T-cell (primary cell): Measurements from ENCODE around the gene MAPK9. TPM values are rescaled to one million over a fixed set of nuclear protein-coding genes. Genes with fewer than 3 reads are reported as not detected.

Experiments used
- ATAC-seq, 4 experiments: fragments of 200-7000 bp in 3 of 4; fragments of 150-1000 bp in 1 of 4; cut with Tn5 transposase; replicated peaks in 1 of 4; 1 replicate in 3 of 4; 2 replicates in 1 of 4; pipeline ENCODE4 v1.10.0; 2021; ENCODE audit warnings: moderate library complexity in 3 of 4, mild to moderate bottlenecking in 2 of 4, moderate number of reproducible peaks in 1 of 4
- CTCF ChIA-PET, 2 donors: fragments of 300-600 bp; sonication (Branson Sonifier 250); formaldehyde crosslinking; loops; one replicate each; lab custom pipeline; 2022; ENCODE audit warnings: antibody characterized with exemption in 2 of 2; lab: Charles Lee
- POLR2A ChIA-PET, 2 donors: fragments of 300-600 bp; sonication (Branson Sonifier 250); formaldehyde crosslinking; loops; one replicate each; lab custom pipeline; 2022; ENCODE audit warnings: antibody characterized with exemption in 2 of 2; lab: Charles Lee
- DNase-seq, 35 experiments: peaks; one replicate each; pipeline versions ENCODE4 v3.0.0 to v3.0.0-alpha.2; 2013 to 2023
- H3K27ac ChIP-seq: one replicate; pipeline ENCODE4 v1.5.1; 2013; ENCODE audit warnings: low read length
- H3K27me3 ChIP-seq, 2 experiments: replicated peaks in 1 of 2; 1 replicate in 1 of 2; 2 replicates in 1 of 2; pipeline versions ENCODE4 v1.6.1 to v1.7.0; 2013; ENCODE audit warnings: low read length in 1 of 2, mixed read lengths in 1 of 2; ENCODE audit not compliant: control insufficient read depth in 2 of 2, insufficient read depth in 2 of 2; ENCODE audit errors: extremely low read depth in 1 of 2
- H3K36me3 ChIP-seq, 2 donors: 1 replicate in 1 of 2; 2 replicates in 1 of 2; pipeline versions ENCODE4 v1.6.1 to v1.7.0; 2013; ENCODE audit warnings: low read length in 1 of 2; ENCODE audit not compliant: control insufficient read depth in 2 of 2, insufficient read depth in 1 of 2; ENCODE audit errors: extremely low read depth in 1 of 2
- H3K4me1 ChIP-seq, 2 experiments: 1 replicate in 1 of 2; 2 replicates in 1 of 2; pipeline versions ENCODE4 v1.6.1 to v1.7.0; 2013; ENCODE audit warnings: low read length in 2 of 2, mixed read lengths in 1 of 2; ENCODE audit not compliant: insufficient read depth in 2 of 2, control insufficient read depth in 1 of 2; ENCODE audit errors: extremely low read depth in 1 of 2
- H3K4me3 ChIP-seq, 2 donors: 1 replicate in 1 of 2; 2 replicates in 1 of 2; pipeline versions ENCODE4 v1.5.1 to v1.7.0; 2013; ENCODE audit warnings: mild to moderate bottlenecking in 2 of 2, low read length in 1 of 2, moderate library complexity in 1 of 2; ENCODE audit not compliant: control insufficient read depth in 1 of 2; ENCODE audit errors: extremely low read depth in 1 of 2
- H3K9me3 ChIP-seq: 2 replicates; pipeline ENCODE4 v1.7.0; 2013
- H3K27ac Mint-ChIP-seq, 2 donors: one replicate each; pipeline ENCODE4 v1.8.0; 2020 to 2021; ENCODE audit warnings: mild to moderate bottlenecking in 2 of 2, mixed read lengths in 2 of 2
- H3K27me3 Mint-ChIP-seq, 2 donors: one replicate each; pipeline ENCODE4 v1.8.0; 2021 to 2022; ENCODE audit warnings: mixed read lengths in 2 of 2
- H3K36me3 Mint-ChIP-seq: one replicate; pipeline ENCODE4 v1.8.0; 2021; ENCODE audit warnings: mixed read lengths
- H3K4me1 Mint-ChIP-seq, 3 donors: one replicate each; pipeline ENCODE4 v1.8.0; 2020 to 2022; ENCODE audit warnings: mixed read lengths in 3 of 3, mild to moderate bottlenecking in 1 of 3
- H3K4me3 Mint-ChIP-seq, 3 donors: one replicate each; pipeline ENCODE4 v1.8.0; 2020 to 2022; ENCODE audit warnings: mild to moderate bottlenecking in 3 of 3, mixed read lengths in 3 of 3, moderate library complexity in 3 of 3
- H3K9me3 Mint-ChIP-seq, 3 donors: one replicate each; pipeline ENCODE4 v1.8.0; 2020 to 2022; ENCODE audit warnings: mixed read lengths in 3 of 3
- WGBS: methylation state at CpG from one replicate; pipeline ENCODE4 v1.1.5; 2013; ENCODE audit warnings: missing lambda C conversion rate; ENCODE audit not compliant: insufficient coverage; 5-methylcytosine and 5-hydroxymethylcytosine counted together
- total RNA-seq, 35 experiments: library from RNA in 6 of 35; stranded (reverse) in 6 of 35; fragments of 120-200 nt in 1 of 35; gene quantifications; one replicate each; pipeline versions ENCODE4 v1.2.1 to v1.2.4 and lab custom pipeline; 2013 to 2026

Gene MAPK9
- total RNA-seq, 5 donors from 2014 or later (not counting 1 experiment from before 2014, with no cell fraction given): 28.3 to 35.8 (median 32.5) TPM

DNA sequence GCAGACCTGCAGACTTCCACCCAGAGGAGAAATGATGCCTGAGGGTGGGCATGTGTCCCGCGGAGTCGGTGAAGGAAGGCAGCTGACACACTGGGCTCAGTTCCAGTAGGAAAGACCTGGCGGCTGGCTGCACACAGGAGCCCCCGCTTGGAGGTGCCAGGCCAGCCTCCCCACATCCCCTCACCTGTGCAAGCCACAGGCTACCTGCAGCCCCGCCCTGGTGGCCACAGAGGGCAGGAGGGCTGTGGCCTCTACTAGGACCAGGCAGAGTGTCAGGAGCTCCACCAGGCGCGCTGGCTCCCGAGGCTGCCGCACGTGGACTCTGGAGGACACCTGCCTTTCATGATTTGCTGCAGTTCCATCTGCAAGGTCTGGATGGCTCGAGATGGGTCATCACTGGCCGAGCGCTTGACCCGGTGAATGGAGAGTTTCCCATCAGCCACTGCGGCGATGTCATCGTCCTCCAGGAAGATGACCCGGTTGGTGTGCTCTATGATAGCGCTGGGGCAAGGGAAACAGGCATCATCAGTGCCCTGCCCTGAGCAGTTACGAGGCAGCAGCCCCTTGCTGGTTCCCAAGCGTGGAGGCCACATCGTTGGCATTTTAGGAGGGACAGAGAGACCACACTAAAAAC, 26.7 kb upstream of the MAPK9 start:
- Mint-ChIP-seq H3K27me3 (peaks cover 3 to 8% of the 10 kb centered on the region in 2 donors), H3K4me1 (no peaks in the 10 kb centered on the region), H3K36me3 (no peaks in the 10 kb centered on the region), H3K4me3 (no peak overlapping the region), H3K27ac (no peak overlapping the region), H3K9me3 (no peaks in the 10 kb centered on the region)
- 82% methylated on average over 20 of the region's 23 CpGs for whole genome bisulfite sequencing
- no peaks in the 10 kb centered on the region for H3K36me3 ChIP-seq
- H3K27ac ChIP-seq: no peak overlapping the region
- peaks cover 0 to 21% of the 10 kb centered on the region in 2 experiments for H3K27me3 ChIP-seq
- ChIA-PET CTCF (interaction anchor here (0.9 to 1.6 kb wide), 2 partner anchors 10 to 12 kb away, joined by 3 to 9 read pairs; no protein-coding TSS in a partner anchor), POLR2A (no interaction called here)
- no peaks in the 10 kb centered on the region for H3K9me3 ChIP-seq
- no peaks in the 10 kb centered on the region for H3K4me1 ChIP-seq
- no peak for ATAC-seq
- H3K4me3 ChIP-seq: no peak overlapping the region
- no peak for DNase-seq

DNA sequence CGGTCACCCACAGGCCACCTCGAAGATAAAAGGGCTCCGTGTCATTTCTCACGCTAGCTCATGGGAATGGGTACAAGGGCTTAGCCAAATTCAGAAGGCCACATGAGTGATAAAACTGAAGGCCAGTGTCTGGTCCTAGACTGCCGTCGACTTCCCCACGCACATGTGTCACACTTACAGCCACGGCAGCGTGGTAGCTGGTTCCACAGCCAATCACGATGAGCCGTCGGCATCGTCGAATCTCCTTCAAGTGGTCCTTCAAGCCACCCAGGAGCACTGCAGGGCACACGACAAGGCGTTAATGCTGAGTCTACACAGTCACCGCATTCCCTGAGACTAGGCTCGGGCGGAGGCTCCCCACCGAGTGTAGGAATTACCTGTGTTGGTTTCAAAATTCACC, 24.7 kb upstream of the MAPK9 start:
- no peak overlapping the region for H3K27ac ChIP-seq
- Mint-ChIP-seq H3K4me3 (no peak overlapping the region), H3K27ac (no peak overlapping the region), H3K9me3 (no peaks in the 10 kb centered on the region), H3K4me1 (no peaks in the 10 kb centered on the region), H3K27me3 (peaks cover 3 to 8% of the 10 kb centered on the region in 2 donors), H3K36me3 (no peaks in the 10 kb centered on the region)
- no peak for DNase-seq
- ATAC-seq: no peak
- H3K27me3 ChIP-seq: peaks cover 0 to 21% of the 10 kb centered on the region in 2 experiments
- 90% methylated on average over 20 of the region's 20 CpGs for WGBS
- no peaks in the 10 kb centered on the region for H3K36me3 ChIP-seq
- no peaks in the 10 kb centered on the region for H3K9me3 ChIP-seq
- H3K4me1 ChIP-seq: no peaks in the 10 kb centered on the region
- no peak overlapping the region for H3K4me3 ChIP-seq
- ChIA-PET POLR2A (no interaction called here), CTCF (interaction anchor here in 1 of 2 donors (1.7 to 4.3 kb wide), 2 partner anchors 12 to 23 kb away, joined by 3 to 30 read pairs; no protein-coding TSS in a partner anchor)

DNA sequence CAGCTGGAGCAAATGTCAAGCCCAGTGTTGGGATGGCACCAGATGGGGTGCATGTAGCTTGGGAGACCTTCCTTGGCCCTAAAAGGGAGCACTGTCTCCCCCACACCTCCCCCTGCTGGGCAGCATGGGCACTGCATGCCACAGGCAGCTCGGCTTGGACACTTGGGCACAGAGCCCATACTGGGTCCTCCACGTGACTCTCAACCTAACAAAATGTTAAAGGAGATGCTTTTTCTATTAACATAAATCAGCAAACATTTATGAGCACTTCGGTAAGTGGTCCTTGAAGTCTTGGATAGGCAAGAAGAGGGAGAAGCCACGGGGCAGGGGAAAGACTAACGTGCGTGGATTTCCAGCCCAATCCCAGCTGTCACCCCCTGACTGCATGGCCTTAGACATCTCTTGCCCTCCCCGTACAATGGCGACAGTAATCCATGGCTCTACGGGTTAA, 23.9 kb upstream of the MAPK9 start:
- peaks cover 0 to 24% of the 10 kb centered on the region in 2 experiments for H3K27me3 ChIP-seq
- no peak overlapping the region for H3K27ac ChIP-seq
- POLR2A ChIA-PET: no interaction called here
- H3K27ac Mint-ChIP-seq: peak overlapping the region in 1 of 2 donors; percentile 11
- H3K4me3 Mint-ChIP-seq: no peak overlapping the region
- H3K27me3 Mint-ChIP-seq: peaks cover 3 to 8% of the 10 kb centered on the region in 2 donors
- DNase-seq (peak in 34 of 35 experiments; percentile 42 to 82 (median 65)), ATAC-seq (peak; percentile 59 to 82 (median 78))
- no peaks in the 10 kb centered on the region for H3K36me3 Mint-ChIP-seq
- no peaks in the 10 kb centered on the region for H3K36me3 ChIP-seq
- no peaks in the 10 kb centered on the region for H3K4me1 ChIP-seq
- 65% methylated on average over 3 of the region's 9 CpGs for WGBS
- H3K9me3 ChIP-seq: no peaks in the 10 kb centered on the region
- no peaks in the 10 kb centered on the region for H3K4me1 Mint-ChIP-seq
- CTCF ChIA-PET: interaction anchor here (1.0 to 4.3 kb wide), 4 partner anchors 13 to 22 kb away, joined by 3 to 30 read pairs (median 4); no protein-coding TSS in a partner anchor
- no peaks in the 10 kb centered on the region for H3K9me3 Mint-ChIP-seq
- H3K4me3 ChIP-seq: no peak overlapping the region

DNA sequence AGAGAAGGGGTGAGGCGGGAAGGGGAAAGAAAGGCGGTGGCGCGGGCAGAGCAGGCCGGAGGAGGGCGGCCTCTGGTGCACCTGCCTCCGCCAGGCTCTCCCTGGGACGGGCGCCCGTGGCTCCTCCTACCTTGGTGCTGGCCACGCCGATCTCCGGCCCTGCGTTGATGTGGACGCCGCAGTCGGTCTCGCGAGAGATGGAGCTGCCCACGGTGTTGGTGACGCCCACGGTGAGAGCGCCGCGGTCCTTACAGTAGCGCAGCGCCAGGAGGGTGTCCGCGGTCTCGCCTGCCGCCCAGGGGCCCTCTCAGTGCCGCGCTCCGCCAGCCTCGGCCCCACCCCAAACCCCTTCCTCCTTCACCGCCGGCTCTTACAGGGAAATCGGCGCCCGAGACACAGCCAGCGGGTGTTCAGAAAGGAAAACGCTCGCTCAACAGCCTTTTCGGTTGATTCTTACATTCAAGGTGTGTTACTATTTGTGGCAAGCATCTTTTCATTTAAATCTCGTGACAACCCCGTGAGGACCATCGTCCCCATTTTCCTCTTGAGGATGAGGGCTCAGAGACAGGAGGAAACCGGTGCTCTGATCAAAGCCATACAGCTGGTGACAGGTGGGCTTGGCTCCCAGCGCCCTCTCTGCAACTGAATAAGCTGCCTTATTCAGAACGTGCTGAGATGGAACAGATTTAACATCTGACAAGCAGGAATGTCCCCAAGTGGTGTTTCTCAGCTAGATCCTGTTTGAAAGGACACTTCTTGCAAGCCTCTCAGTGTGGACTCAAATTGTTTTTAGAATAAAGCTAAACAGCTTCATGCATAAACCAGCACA, 22.0 kb upstream of the MAPK9 start:
- H3K4me1 Mint-ChIP-seq: no peaks in the 10 kb centered on the region
- ATAC-seq (peak; percentile 68 to 87 (median 79)), DNase-seq (peak in 15 of 35 experiments; percentile 3 to 61 (median 36))
- H3K36me3 ChIP-seq: no peaks in the 10 kb centered on the region
- POLR2A ChIA-PET: no interaction called here
- H3K9me3 ChIP-seq: no peaks in the 10 kb centered on the region
- peaks cover 0 to 24% of the 10 kb centered on the region in 2 experiments for H3K27me3 ChIP-seq
- H3K4me1 ChIP-seq: no peaks in the 10 kb centered on the region
- H3K27me3 Mint-ChIP-seq: peaks cover 3 to 6% of the 10 kb centered on the region in 2 donors
- peak overlapping the region; percentile 17 to 64 (median 49) for H3K4me3 Mint-ChIP-seq
- peak overlapping the region in 1 of 2 donors; percentile 48 for H3K27ac Mint-ChIP-seq
- CTCF ChIA-PET: interaction anchor here (0.6 to 4.3 kb wide), 3 partner anchors 15 to 121 kb away, joined by 4 to 30 read pairs (median 5); no protein-coding TSS in a partner anchor
- H3K27ac ChIP-seq: no peak overlapping the region
- WGBS: 82% methylated on average over 40 of the region's 50 CpGs
- H3K4me3 ChIP-seq: peak overlapping the region in 1 of 2 donors; percentile 66
- H3K9me3 Mint-ChIP-seq: no peaks in the 10 kb centered on the region
- no peaks in the 10 kb centered on the region for H3K36me3 Mint-ChIP-seq

DNA sequence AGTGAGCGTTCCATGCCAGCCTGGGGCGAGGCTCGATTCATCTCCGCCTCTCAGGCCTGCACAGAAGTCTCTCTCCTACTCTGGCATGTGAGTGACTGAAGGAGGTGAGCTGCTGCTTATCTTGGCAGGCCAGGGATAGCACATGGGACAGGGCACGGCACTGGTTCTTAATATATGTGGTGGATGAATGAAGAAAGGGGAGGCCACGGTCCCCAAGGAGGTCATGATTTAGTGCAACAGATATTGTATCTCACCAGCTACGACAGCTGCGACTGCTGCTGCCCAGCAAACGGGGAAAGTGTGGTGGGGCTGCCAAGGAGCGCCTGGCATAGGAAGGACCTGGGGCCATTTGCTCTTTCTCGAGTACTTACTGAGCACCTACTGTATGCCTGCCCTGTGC, 19.3 kb upstream of the MAPK9 start:
- Histone ChIP-seq H3K4me1 (no peaks in the 10 kb centered on the region), H3K9me3 (no peaks in the 10 kb centered on the region), H3K4me3 (no peak overlapping the region), H3K27me3 (peaks cover 0 to 9% of the 10 kb centered on the region in 2 experiments), H3K27ac (no peak overlapping the region), H3K36me3 (no peaks in the 10 kb centered on the region)
- no peaks in the 10 kb centered on the region for H3K4me1 Mint-ChIP-seq
- H3K36me3 Mint-ChIP-seq: no peaks in the 10 kb centered on the region
- ChIA-PET CTCF (no interaction called here), POLR2A (interaction anchor here in 1 of 2 donors (0.5 kb wide), 1 partner anchor 11 kb away, joined by 5 read pairs; no protein-coding TSS in a partner anchor)
- H3K4me3 Mint-ChIP-seq: peak overlapping the region in 1 of 3 donors; percentile 35
- WGBS: 89% methylated on average over 9 of the region's 11 CpGs
- no peak overlapping the region for H3K27ac Mint-ChIP-seq
- DNase-seq (no peak), ATAC-seq (no peak)
- H3K27me3 Mint-ChIP-seq: peaks cover 0 to 6% of the 10 kb centered on the region in 2 donors
- no peaks in the 10 kb centered on the region for H3K9me3 Mint-ChIP-seq

DNA sequence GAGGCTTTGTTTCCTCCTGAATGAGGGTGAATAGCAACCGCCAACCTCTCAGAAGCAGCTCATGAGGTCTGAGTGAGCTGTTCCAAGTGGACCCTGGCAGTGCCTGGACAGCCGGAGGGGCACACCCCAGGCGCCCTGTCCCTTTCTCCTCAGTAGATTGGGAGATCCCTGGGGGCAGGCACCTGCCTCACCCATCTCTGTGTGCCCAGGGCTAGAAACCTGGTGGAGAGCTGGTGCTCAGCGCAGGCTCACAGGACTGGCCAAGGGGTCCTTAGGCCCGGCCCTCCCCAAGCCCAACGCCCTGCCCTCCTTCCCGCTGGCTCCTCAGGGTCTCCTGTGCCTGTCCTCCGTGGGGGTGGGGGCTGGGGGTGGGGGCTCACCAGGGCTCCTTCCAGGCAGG, 14.9 kb upstream of the MAPK9 start:
- peaks cover 0 to 7% of the 10 kb centered on the region in 2 donors for H3K27me3 Mint-ChIP-seq
- no peaks in the 10 kb centered on the region for H3K9me3 ChIP-seq

More for the DNA sequence above, 14.9 kb upstream of the MAPK9 start:
- Histone ChIP-seq H3K27ac (no peak overlapping the region), H3K36me3 (no peaks in the 10 kb centered on the region), H3K4me3 (no peak overlapping the region), H3K27me3 (peaks cover 0 to 22% of the 10 kb centered on the region in 2 experiments), H3K4me1 (no peaks in the 10 kb centered on the region)
- Mint-ChIP-seq H3K27ac (no peak overlapping the region), H3K36me3 (no peaks in the 10 kb centered on the region), H3K4me3 (no peak overlapping the region), H3K9me3 (no peaks in the 10 kb centered on the region), H3K4me1 (no peaks in the 10 kb centered on the region)
- no peak for ATAC-seq
- no peak for DNase-seq
- ChIA-PET POLR2A (no interaction called here), CTCF (interaction anchor here in 1 of 2 donors (0.5 to 1.1 kb wide), 2 partner anchors 11 to 12 kb away, joined by 3 to 5 read pairs; no protein-coding TSS in a partner anchor)
- WGBS: 76% methylated on average over 3 of the region's 8 CpGs
